Glutamatergic neuron (in vitro differentiated cells): Measurements from ENCODE around the gene CLPTM1L. TPM values are rescaled to one million over a fixed set of nuclear protein-coding genes. Genes with fewer than 3 reads are reported as not detected.
A peak's percentile ranks its signal among the peaks of the same experiment; 100 is the strongest.
"Not testable (repeated sequence)": the region's sequence is repeated elsewhere in the genome, so short reads cannot be mapped to it uniquely, and the experiment has no call there.

Source experiments
- DNase-seq: peaks from one replicate; pipeline ENCODE4 v3.0.0; 2022
- H3K27ac Mint-ChIP-seq: one replicate; pipeline ENCODE4 v1.8.0; 2020; ENCODE audit warnings: mild to moderate bottlenecking, mixed read lengths, inconsistent platforms; ENCODE audit not compliant: unreplicated experiment
- H3K27me3 Mint-ChIP-seq: one replicate; pipeline ENCODE4 v1.8.0; 2020; ENCODE audit warnings: mild to moderate bottlenecking, moderate library complexity, mixed read lengths, inconsistent platforms; ENCODE audit not compliant: unreplicated experiment
- H3K36me3 Mint-ChIP-seq: one replicate; pipeline ENCODE4 v1.8.0; 2020; ENCODE audit warnings: mild to moderate bottlenecking, mixed read lengths, inconsistent platforms; ENCODE audit not compliant: unreplicated experiment
- H3K4me1 Mint-ChIP-seq: one replicate; pipeline ENCODE4 v1.8.0; 2020; ENCODE audit warnings: mild to moderate bottlenecking, low read depth, mixed read lengths, inconsistent platforms; ENCODE audit not compliant: unreplicated experiment
- H3K4me3 Mint-ChIP-seq: one replicate; pipeline ENCODE4 v1.8.0; 2020; ENCODE audit warnings: mild to moderate bottlenecking, mixed read lengths, inconsistent platforms; ENCODE audit not compliant: unreplicated experiment
- H3K9me3 Mint-ChIP-seq: one replicate; pipeline ENCODE4 v1.8.0; 2020; ENCODE audit warnings: mild to moderate bottlenecking, moderate library complexity, mixed read lengths, inconsistent platforms; ENCODE audit not compliant: unreplicated experiment
- CTCF ChIP-seq: fragments of 200-600 bp; sonication (generic); IDR thresholded peaks from one replicate; pipeline ENCODE4 v1.5.0; 2021; ENCODE audit not compliant: partially characterized antibody, unreplicated experiment
- total RNA-seq: library from RNA; stranded (reverse); fragmentation: NEBNext Ultra II Directional; extraction: Animal tissue kit (Norgen Biotek cat#: 25700); gene quantifications from one replicate; pipeline ENCODE4 v1.2.1, GENCODE V29; 2021; ENCODE audit not compliant: unreplicated experiment

The CLPTM1L gene
- total RNA-seq, 1 donor from 2014 or later: 95.2 TPM

GRCh38 chr5:1282993-1283728 lies 61.7 kb downstream of the CLPTM1L start:
- peaks cover 13% of the 10 kb centered on the region for H3K27me3 Mint-ChIP-seq
- not testable (repeated sequence) for H3K4me1 Mint-ChIP-seq, H3K4me3 Mint-ChIP-seq, DNase-seq
- peak overlapping the region; percentile 28 for H3K27ac Mint-ChIP-seq
- H3K36me3 Mint-ChIP-seq: peaks cover 15% of the 10 kb centered on the region
- peaks cover 16% of the 10 kb centered on the region for H3K9me3 Mint-ChIP-seq

DNA sequence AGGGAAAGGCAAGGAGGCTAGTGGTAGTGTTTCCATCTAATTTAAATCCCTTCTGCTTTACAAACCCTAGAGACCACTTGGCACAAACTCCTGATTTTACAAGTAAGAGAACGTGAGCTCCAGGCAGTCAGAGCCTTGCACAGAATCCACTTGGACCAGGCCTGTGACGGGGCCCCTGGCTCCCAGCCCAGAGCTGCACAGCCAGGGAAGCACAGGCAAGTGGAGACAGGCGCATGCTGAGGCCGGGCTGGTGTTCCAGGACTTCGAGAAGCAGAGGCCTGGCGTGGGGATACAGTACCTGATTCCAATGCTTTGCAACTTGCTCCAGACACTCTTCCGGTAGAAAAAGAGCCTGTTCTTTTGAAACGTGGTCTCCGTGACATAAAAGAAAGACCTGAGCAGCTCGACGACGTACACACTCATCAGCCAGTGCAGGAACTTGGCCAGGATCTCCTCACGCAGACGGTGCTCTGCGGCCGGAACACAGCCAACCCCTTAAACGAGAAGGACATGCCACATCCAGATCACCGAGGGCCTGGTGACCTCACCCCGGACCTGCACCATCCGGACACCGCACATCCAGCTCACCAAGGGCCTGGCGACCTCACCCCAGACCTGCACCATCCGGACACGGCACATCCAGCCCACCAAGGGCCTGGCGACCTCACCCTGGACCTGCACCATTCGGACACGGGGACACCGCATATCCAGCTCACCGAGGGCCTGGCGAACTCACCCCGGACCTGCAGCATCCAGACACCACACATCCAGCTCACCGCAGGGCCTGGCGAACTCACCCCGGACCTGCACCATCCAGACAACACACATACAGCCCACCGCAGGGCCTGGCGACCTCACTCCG lies 62.5 kb downstream of the CLPTM1L start:
- Mint-ChIP-seq H3K36me3 (peaks cover 14% of the 10 kb centered on the region), H3K27me3 (peaks cover 15% of the 10 kb centered on the region), H3K4me1 (peaks cover 1% of the 10 kb centered on the region), H3K27ac (no peak overlapping the region), H3K9me3 (peaks cover 14% of the 10 kb centered on the region), H3K4me3 (no peak overlapping the region)
- no peak for TF ChIP-seq CTCF
- no peak for DNase-seq

- DNase-seq: no peak
- peaks cover 12% of the 10 kb centered on the region for H3K27me3 Mint-ChIP-seq
- H3K4me1 Mint-ChIP-seq: peaks cover 1% of the 10 kb centered on the region
- peaks cover 13% of the 10 kb centered on the region for H3K36me3 Mint-ChIP-seq
- no peak overlapping the region for H3K27ac Mint-ChIP-seq
- peaks cover 12% of the 10 kb centered on the region for H3K9me3 Mint-ChIP-seq
- TF ChIP-seq CTCF: no peak
- no peak overlapping the region for H3K4me3 Mint-ChIP-seq
Measured at GRCh38 chr5:1281038-1281882, 63.6 kb downstream of the CLPTM1L start.

DNA sequence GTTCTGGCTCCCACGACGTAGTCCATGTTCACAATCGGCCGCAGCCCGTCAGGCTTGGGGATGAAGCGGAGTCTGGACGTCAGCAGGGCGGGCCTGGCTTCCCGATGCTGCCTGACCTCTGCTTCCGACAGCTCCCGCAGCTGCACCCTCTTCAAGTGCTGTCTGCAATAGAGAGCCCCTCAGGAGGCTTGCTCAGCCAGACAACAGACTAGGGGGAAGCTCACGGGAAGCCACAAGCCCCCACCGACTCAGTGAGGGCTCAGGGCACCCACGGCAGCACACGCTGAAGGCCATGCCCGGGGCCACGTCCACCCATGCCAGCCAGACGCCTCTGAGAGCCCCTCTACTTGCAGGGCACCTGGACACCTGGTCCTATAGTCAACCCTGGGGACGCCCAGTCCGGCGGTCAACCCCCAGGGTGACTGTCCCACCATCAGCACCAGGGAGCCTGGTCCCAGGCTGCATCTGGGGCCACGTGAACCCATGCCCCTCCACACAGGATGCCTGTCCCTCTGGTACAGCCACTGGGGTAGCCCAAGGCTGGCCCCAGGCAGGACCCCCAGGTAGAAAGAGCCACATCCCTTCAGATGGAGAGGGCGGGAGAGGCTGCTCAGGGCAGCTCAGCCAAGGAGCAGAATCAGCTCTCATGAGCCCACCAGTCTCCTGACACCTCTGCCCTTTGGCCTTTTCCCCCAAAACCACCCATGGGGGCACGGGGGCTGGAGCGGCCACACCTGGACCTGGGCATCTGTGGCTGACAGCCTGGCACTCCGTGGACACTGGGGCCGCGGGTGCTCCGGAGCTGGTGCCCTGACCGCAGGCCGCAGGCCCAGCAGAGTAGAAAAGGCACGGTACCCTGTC lies 64.5 kb downstream of the CLPTM1L start:
- Mint-ChIP-seq H3K27me3 (peaks cover 11% of the 10 kb centered on the region), H3K4me3 (no peak overlapping the region), H3K36me3 (peaks cover 9% of the 10 kb centered on the region), H3K4me1 (peaks cover 1% of the 10 kb centered on the region), H3K27ac (no peak overlapping the region), H3K9me3 (peaks cover 9% of the 10 kb centered on the region)
- no peak for TF ChIP-seq CTCF
- no peak for DNase-seq
